K562 (cell line): ENCODE measurements around the gene PDLIM5. TPM values are rescaled to one million over a fixed set of nuclear protein-coding genes. Genes with fewer than 3 reads are reported as not detected.

Experiments used
- ATAC-seq: fragments of 200-7000 bp; cut with Tn5 transposase; 3 replicates; pipeline ENCODE4 v1.9.1; 2020; ENCODE audit warnings: moderate library complexity
- BruUV-seq: library from RNA; stranded (reverse); fragments of 400-500 nt; replicated peaks from 2 replicates; lab custom pipeline; 2021; lab: Mats Ljungman, UMichigan
- CTCF ChIA-PET: fragments of 300-600 bp; formaldehyde crosslinking; extraction: SDS; loops from one replicate; lab custom pipeline; 2021; ENCODE audit warnings: low intra/inter-chr PET ratio; lab: Yijun Ruan, JAX
- POLR2A ChIA-PET: fragments of 300-600, 350-650 bp; sonication (Branson Sonifier 250); formaldehyde crosslinking; extraction: SDS; loops from one replicate; lab custom pipeline; 2021; ENCODE audit warnings: antibody characterized with exemption, inconsistent platforms; lab: Yijun Ruan, JAX
- DNase-seq, 4 experiments: peaks; one replicate each; pipeline versions ENCODE4 v3.0.0 to v3.0.0-alpha.2; 2011 to 2018; ENCODE audit warnings: low spot score in 3 of 4, mixed read lengths in 3 of 4; ENCODE audit errors: extremely low read depth in 1 of 4
- FAIRE-seq: peaks from 2 replicates; lab custom pipeline; 2011; peaks lifted over from hg19 to GRCh38; lab: Jason Lieb, UNC
- H2AFZ ChIP-seq: 2 replicates; pipeline ENCODE4 v1.6.0; 2011; ENCODE audit warnings: low read depth, low read length, control low read depth, inconsistent platforms
- H3K27ac ChIP-seq: fragments of 200-600 bp; 3 replicates; pipeline ENCODE4 v1.8.0; 2011; ENCODE audit warnings: low read depth, mild to moderate bottlenecking, control low read depth, inconsistent platforms, low read length, moderate library complexity, mixed read lengths; ENCODE audit errors: extremely low read depth
- H3K27me3 ChIP-seq, 2 experiments: fragments of 300-600 bp in 1 of 2; 2 replicates in 1 of 2; 3 replicates in 1 of 2; pipeline versions ENCODE4 v1.6.0 to v1.8.0; 2011; ENCODE audit warnings: inconsistent platforms in 2 of 2, low read length in 2 of 2, mild to moderate bottlenecking in 1 of 2, mixed read lengths in 1 of 2, moderate library complexity in 1 of 2; ENCODE audit not compliant: control insufficient read depth in 2 of 2, insufficient read depth in 2 of 2
- H3K36me3 ChIP-seq: fragments of 300-600 bp; 3 replicates; pipeline ENCODE4 v1.8.0; 2011; ENCODE audit warnings: mild to moderate bottlenecking, low read length, inconsistent platforms; ENCODE audit not compliant: control insufficient read depth, insufficient read depth
- H3K4me1 ChIP-seq, 2 experiments: fragments of 200-600 bp in 1 of 2; replicated peaks in 1 of 2; 2 replicates in 1 of 2; 3 replicates in 1 of 2; pipeline versions ENCODE4 v1.5.1 to v1.8.0; 2011; ENCODE audit warnings: inconsistent platforms in 2 of 2, low read length in 2 of 2, mild to moderate bottlenecking in 1 of 2, mixed read lengths in 1 of 2, moderate library complexity in 1 of 2; ENCODE audit not compliant: control insufficient read depth in 2 of 2, insufficient read depth in 2 of 2
- H3K4me2 ChIP-seq: 2 replicates; pipeline ENCODE4 v1.6.1; 2011; ENCODE audit warnings: low read length, control low read depth, inconsistent platforms, mixed read lengths; ENCODE audit not compliant: insufficient read depth
- H3K4me3 ChIP-seq: fragments of 200-600 bp; sonication (generic), shearing (Covaris generic); 2 replicates; pipeline ENCODE4 v1.5.1; 2016; ENCODE audit warnings: control low read depth, inconsistent platforms
- H3K79me2 ChIP-seq: fragments of 200-600 bp; 3 replicates; pipeline ENCODE4 v1.8.0; 2011; ENCODE audit warnings: low read length, inconsistent platforms; ENCODE audit not compliant: control insufficient read depth, insufficient read depth
- H3K9ac ChIP-seq, 2 experiments: 2 replicates each; pipeline versions ENCODE4 v1.6.0 to v1.6.1; 2011; ENCODE audit warnings: low read depth in 2 of 2, low read length in 2 of 2, control low read depth in 1 of 2, inconsistent platforms in 1 of 2, mild to moderate bottlenecking in 1 of 2, mixed read lengths in 1 of 2; ENCODE audit not compliant: insufficient read depth in 1 of 2
- H3K9me1 ChIP-seq: one replicate; pipeline ENCODE4 v1.6.0; 2011; ENCODE audit warnings: inconsistent platforms, mild to moderate bottlenecking, low read length, moderate library complexity; ENCODE audit not compliant: control insufficient read depth, insufficient read depth
- H3K9me3 ChIP-seq: replicated peaks from 2 replicates; pipeline ENCODE4 v1.5.1; 2011; ENCODE audit warnings: low read depth, low read length, inconsistent platforms; ENCODE audit not compliant: control insufficient read depth, insufficient read depth
- H4K20me1 ChIP-seq: replicated peaks from 2 replicates; pipeline ENCODE4 v1.6.1; 2011; ENCODE audit warnings: low read length, inconsistent platforms, mixed read lengths; ENCODE audit not compliant: control insufficient read depth, insufficient read depth
- COPS2 ChIP-seq: fragments of 450-650 bp; conservative IDR thresholded peaks from 2 replicates; pipeline ENCODE4 v1.6.1; 2016; ENCODE audit warnings: mild to moderate bottlenecking, moderate library complexity
- GABPB2 ChIP-seq: fragments of 250-450 bp; sonication (Bioruptor Pico); conservative IDR thresholded peaks from 2 replicates; pipeline ENCODE4 v1.5.1; 2021; ENCODE audit warnings: mild to moderate bottlenecking
- KDM5B ChIP-seq: fragments of 200-600 bp; sonication (generic); IDR thresholded peaks from 2 replicates; pipeline ENCODE4 v1.6.1; 2012; ENCODE audit warnings: low read depth, mild to moderate bottlenecking, moderate library complexity, low read length, control low read depth, inconsistent platforms; ENCODE audit not compliant: insufficient replicate concordance
- NELFE ChIP-seq: IDR thresholded peaks from 2 replicates; pipeline ENCODE4 v1.6.1; 2011; ENCODE audit warnings: mild to moderate bottlenecking; ENCODE audit not compliant: insufficient read depth, insufficient read length
- NR2F6 ChIP-seq: fragments of 450-650 bp; formaldehyde crosslinking; IDR thresholded peaks from 2 replicates; pipeline ENCODE4 v1.4.0; 2020; ENCODE audit warnings: mild to moderate bottlenecking
- SREBF2 ChIP-seq: sonication (generic); formaldehyde crosslinking; IDR thresholded peaks from 2 replicates; pipeline ENCODE4 v1.4.0; 2020; ENCODE audit warnings: mild to moderate bottlenecking, missing genetic modification reagents
- TRIM24 ChIP-seq, 2 experiments: fragments of 450-650 bp; IDR thresholded peaks; 2 replicates each; pipeline ENCODE4 v1.6.1; 2016
- ZNF224 ChIP-seq: sonication (generic); formaldehyde crosslinking; IDR thresholded peaks from 2 replicates; pipeline ENCODE4 v1.8.0; 2022; ENCODE audit warnings: mild to moderate bottlenecking, missing genetic modification reagents
- ZNF324 ChIP-seq: fragments of 250-450 bp; sonication (Bioruptor Pico); IDR thresholded peaks from 2 replicates; pipeline ENCODE4 v1.4.0; 2020; ENCODE audit warnings: mild to moderate bottlenecking
- ZNF445 ChIP-seq: fragments of 250-450 bp; sonication (Bioruptor Pico); IDR thresholded peaks from 2 replicates; pipeline ENCODE4 v1.4.0; 2020; ENCODE audit warnings: low read depth, mild to moderate bottlenecking, moderate library complexity
- ZNF589 ChIP-seq: fragments of 200-800 bp; sonication (Bioruptor generic); IDR thresholded peaks from 2 replicates; pipeline ENCODE4 v1.6.1; 2016; ENCODE audit warnings: low read depth, missing genetic modification characterization, missing compliant biosample characterization
- WGBS: fragments of 100-300 bp; shearing (Covaris generic); methylation state at CpG from one replicate; pipeline ENCODE4 v1.1.6; 2016; ENCODE audit warnings: low coverage, mixed read lengths; ENCODE audit not compliant: insufficient coverage; ENCODE audit errors: missing lambda C conversion rate; 5-methylcytosine and 5-hydroxymethylcytosine counted together
- in situ Hi-C: fragments of 300-500 bp; cut with MboI; formaldehyde crosslinking; loops from 4 replicates; pipeline ENCODE4 v1.15.0; 2018; ENCODE audit warnings: inconsistent platforms, mixed read lengths
- intact Hi-C: fragments of 100-400 bp; cut with micrococcal nuclease; formaldehyde crosslinking; loops from 2 replicates; pipeline ENCODE4 v1.14.2; 2022
- polyA plus RNA-seq, 8 experiments: library from polyadenylated mRNA; depleted of rRNA in 4 of 8; stranded (reverse) in 5 of 8; unstranded in 3 of 8; fragments of >200 nt; fragmentation: Nextera tagmentation in 2 of 8; fragmentation: Illumina TruSeq in 1 of 8; extraction: Ambion mirVana in 2 of 8; extraction: Trizol in 1 of 8; gene quantifications; 2 replicates each; pipeline versions ENCODE4 v1.2.1 to v1.2.3, GENCODE V29; 2011 to 2014; ENCODE audit warnings: inconsistent platforms in 1 of 8, missing spikeins in 1 of 8
- total RNA-seq, 7 experiments: library from RNA; depleted of rRNA in 6 of 7; stranded (reverse); fragments of >200 nt in 6 of 7; fragmentation: Illumina TruSeq in 2 of 7; extraction: Trizol in 2 of 7; gene quantifications; 2 replicates each; pipeline versions ENCODE4 v1.2.1 to v1.2.3, GENCODE V29; 2011 to 2021; ENCODE audit warnings: low replicate concordance in 1 of 7

PDLIM5 gene
- total and polyA plus RNA-seq, 9 of the 15 experiments (the other 6 are each of a cell fraction or from before 2014, with no cell fraction given): 36.9 to 127 (median 62.5) TPM

- Histone ChIP-seq H3K79me2 (no peaks in the 10 kb centered on the region), H3K36me3 (no peaks in the 10 kb centered on the region), H3K9me3 (no peaks in the 10 kb centered on the region), H3K27me3 (no peaks in the 10 kb centered on the region; a peak in 2 of 5 replicates), H3K4me2 (no peak overlapping the region), H4K20me1 (0 out of 2 replicates have a peak, but pooled peaks cover 2% of the 10 kb centered on the region), H3K9ac (no peak overlapping the region), H2AFZ (no peak overlapping the region), H3K27ac (no peak overlapping the region), H3K4me1 (no peaks in the 10 kb centered on the region), H3K9me1 (no peaks in the 10 kb centered on the region), H3K4me3 (no peak overlapping the region)
- FAIRE-seq (no peak), DNase-seq (no peak), ATAC-seq (no peak; the same call in 2 of the 3 replicates)
- intact Hi-C loops (no loop called here), in situ Hi-C loops (no loop called here)
- WGBS: 15% methylated on average over 2 of the region's 2 CpGs
- BruUV-seq: no TSS peak
- TF ChIP-seq ZNF445 (CRISPR knock-in tag) (no peak), NR2F6 (CRISPR knock-in tag) (no peak), ZNF224 (CRISPR knock-in tag) (no peak), GABPB2 (no peak), NELFE (no peak)
- CTCF ChIA-PET: no interaction called here
- POLR2A ChIA-PET: no interaction called here
These were observed 222.2 kb downstream of the PDLIM5 start for GRCh38 chr4:94673961-94674360.

DNA sequence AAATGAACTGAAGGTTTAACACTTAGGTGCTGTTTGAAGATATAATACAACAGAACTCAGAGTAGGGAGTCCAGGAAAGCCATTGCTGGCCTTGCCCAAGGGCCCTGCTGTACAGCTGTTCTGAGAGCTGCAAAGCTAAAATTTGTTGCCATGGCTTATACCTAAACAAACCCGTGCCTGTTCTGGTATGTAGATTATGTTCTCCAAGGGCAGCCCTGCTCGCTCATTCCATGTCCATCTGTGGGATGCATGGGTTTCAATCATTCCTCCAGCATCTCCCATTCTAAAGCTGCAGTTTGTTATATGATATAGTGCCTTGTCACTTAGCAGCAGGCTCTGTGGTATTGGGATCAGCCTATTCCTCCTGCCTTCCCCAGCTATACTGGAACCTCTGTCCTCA lies 225.2 kb downstream of the PDLIM5 start:
- no peak overlapping the region for H3K4me2 ChIP-seq

More for the DNA sequence above, 225.2 kb downstream of the PDLIM5 start:
- no peak overlapping the region for H2AFZ ChIP-seq
- FAIRE-seq (no peak), ATAC-seq (no peak; the same call in 2 of the 3 replicates), DNase-seq (no peak)
- CTCF ChIA-PET: no interaction called here
- no peaks in the 10 kb centered on the region for H3K4me1 ChIP-seq
- no peaks in the 10 kb centered on the region for H3K9me3 ChIP-seq
- TF ChIP-seq KDM5B: no peak
- TF ChIP-seq SREBF2 (CRISPR knock-in tag): no peak
- TF ChIP-seq ZNF589: no peak
- TF ChIP-seq COPS2: no peak
- TF ChIP-seq TRIM24 (IDR thresholded peaks at IDR 0.05): no peak
- no peak for TF ChIP-seq ZNF324 (CRISPR knock-in tag)
- in situ Hi-C loops (no loop called here), intact Hi-C loops (no loop called here)
- H3K27ac ChIP-seq: no peak overlapping the region
- BruUV-seq: no TSS peak
- no peaks in the 10 kb centered on the region for H3K9me1 ChIP-seq
- H3K4me3 ChIP-seq: no peak overlapping the region
- WGBS: 0% methylated on average over 2 of the region's 2 CpGs
- H3K27me3 ChIP-seq: peaks cover 2 to 20% of the 10 kb centered on the region in 2 experiments; a peak in 4 of 5 replicates
- POLR2A ChIA-PET: no interaction called here
- no peak overlapping the region for H3K9ac ChIP-seq
- 0 out of 2 replicates have a peak, but pooled peaks cover 2% of the 10 kb centered on the region for H4K20me1 ChIP-seq
- H3K79me2 ChIP-seq: no peaks in the 10 kb centered on the region
- H3K36me3 ChIP-seq: no peaks in the 10 kb centered on the region
